GM12878 (cell line): ENCODE results near the gene DBNL. TPM values are rescaled to one million over a fixed set of nuclear protein-coding genes. Genes with fewer than 3 reads are reported as not detected.

ENCODE experiments used
- ATAC-seq: fragments of 200-7000 bp; cut with Tn5 transposase; 3 replicates; pipeline ENCODE4 v1.9.1; 2020; ENCODE audit warnings: mild to moderate bottlenecking, moderate library complexity
- BruUV-seq: library from RNA; stranded (reverse); fragments of 400-500 nt; replicated peaks from 2 replicates; lab custom pipeline; 2021; lab: Mats Ljungman, UMichigan
- CTCF ChIA-PET: fragments of 300-600 bp; sonication (Branson Sonifier 250); formaldehyde crosslinking; extraction: SDS; loops from one replicate; lab custom pipeline; 2021; ENCODE audit warnings: inconsistent platforms; lab: Yijun Ruan, JAX
- POLR2A ChIA-PET: fragments of 350-600 bp; formaldehyde crosslinking; extraction: SDS; loops from one replicate; lab custom pipeline; 2021; ENCODE audit warnings: inconsistent platforms; lab: Charles Lee
- RAD21 ChIA-PET: fragments of 300-600 bp; sonication (Branson Sonifier 250); formaldehyde crosslinking; loops from one replicate; lab custom pipeline; 2023; ENCODE audit warnings: antibody characterized with exemption; ENCODE audit not compliant: unreplicated experiment; lab: Charles Lee
- SMC1A ChIA-PET: fragments of 300-600 bp; sonication (Branson Sonifier 250); formaldehyde crosslinking; loops from one replicate; lab custom pipeline; 2023; ENCODE audit not compliant: unreplicated experiment, uncharacterized antibody; lab: Charles Lee
- DNase-seq: peaks from one replicate; pipeline ENCODE4 v3.0.0-alpha.2; 2011; ENCODE audit warnings: low read depth, low spot score
- FAIRE-seq: peaks from 3 replicates; lab custom pipeline; 2011; peaks lifted over from hg19 to GRCh38; lab: Jason Lieb, UNC
- H2AFZ ChIP-seq: 2 replicates; pipeline ENCODE4 v1.6.0; 2011; ENCODE audit warnings: low read depth, low read length, control low read depth; ENCODE audit not compliant: control insufficient read depth
- H3K27ac ChIP-seq: 2 replicates; pipeline ENCODE4 v1.5.1; 2011; ENCODE audit warnings: control low read depth; ENCODE audit not compliant: control insufficient read depth, insufficient read depth
- H3K27me3 ChIP-seq, 2 experiments: replicated peaks in 1 of 2; 2 replicates each; pipeline versions ENCODE4 v1.6.0 to v1.6.1; 2011; ENCODE audit warnings: low read length in 1 of 2; ENCODE audit not compliant: control insufficient read depth in 2 of 2, insufficient read depth in 2 of 2
- H3K36me3 ChIP-seq, 2 experiments: 2 replicates each; pipeline ENCODE4 v1.5.1; 2011; ENCODE audit warnings: low read length in 1 of 2; ENCODE audit not compliant: control insufficient read depth in 2 of 2, insufficient read depth in 2 of 2
- H3K4me1 ChIP-seq: 2 replicates; pipeline ENCODE4 v1.6.1; 2011; ENCODE audit warnings: mild to moderate bottlenecking, low read length, moderate library complexity, mixed read lengths; ENCODE audit not compliant: control insufficient read depth, insufficient read depth
- H3K4me2 ChIP-seq: 2 replicates; pipeline ENCODE4 v1.6.0; 2011; ENCODE audit warnings: control low read depth; ENCODE audit not compliant: control insufficient read depth, insufficient read depth
- H3K4me3 ChIP-seq: fragments of 200-600 bp; sonication (generic); 2 replicates; pipeline ENCODE4 v1.5.1; 2016
- H3K79me2 ChIP-seq: 2 replicates; pipeline ENCODE4 v1.6.0; 2011; ENCODE audit warnings: low read length; ENCODE audit not compliant: control insufficient read depth, insufficient read depth
- H3K9ac ChIP-seq: 2 replicates; pipeline ENCODE4 v1.8.0; 2011; ENCODE audit warnings: low read length, control low read depth, mixed read lengths; ENCODE audit not compliant: control insufficient read depth, insufficient read depth
- H3K9me3 ChIP-seq: replicated peaks from 3 replicates; pipeline ENCODE4 v1.5.1; 2011; ENCODE audit warnings: mild to moderate bottlenecking, low read length; ENCODE audit not compliant: control insufficient read depth, insufficient read depth
- H4K20me1 ChIP-seq: 2 replicates; pipeline ENCODE4 v1.6.0; 2011; ENCODE audit not compliant: control insufficient read depth, insufficient read depth
- BMI1 ChIP-seq: fragments of 450-650 bp; IDR thresholded peaks from 2 replicates; pipeline ENCODE4 v1.6.1; 2016; ENCODE audit warnings: mild to moderate bottlenecking, moderate library complexity, borderline replicate concordance
- DPF2 ChIP-seq: fragments of 450-650 bp; IDR thresholded peaks from 2 replicates; pipeline ENCODE4 v1.6.1; 2017; ENCODE audit warnings: mild to moderate bottlenecking
- EGR1 ChIP-seq, 2 experiments: IDR thresholded peaks; 1 replicate in 1 of 2; 2 replicates in 1 of 2; pipeline ENCODE4 v1.6.1; 2011 to 2012; ENCODE audit warnings: low read depth in 2 of 2, low read length in 2 of 2, borderline replicate concordance in 1 of 2, mild to moderate bottlenecking in 1 of 2, moderate library complexity in 1 of 2
- EP300 ChIP-seq, 2 experiments: fragments of 150-350 bp in 1 of 2; IDR thresholded peaks; 2 replicates each; pipeline ENCODE4 v1.6.1; 2011 to 2012; ENCODE audit warnings: low read depth in 2 of 2, low read length in 2 of 2, borderline replicate concordance in 1 of 2, improper control_type of control experiment in 1 of 2, inconsistent platforms in 1 of 2; ENCODE audit not compliant: control insufficient read depth in 1 of 2
- GATAD2B ChIP-seq: fragments of 450-650 bp; conservative IDR thresholded peaks from 2 replicates; pipeline ENCODE4 v1.6.1; 2017; ENCODE audit warnings: low read depth, mild to moderate bottlenecking, moderate library complexity
- HCFC1 ChIP-seq: fragments of 150-350 bp; IDR thresholded peaks from 2 replicates; pipeline ENCODE4 v1.6.1; 2014; ENCODE audit warnings: low read length
- HDGF ChIP-seq: fragments of 450-650 bp; IDR thresholded peaks from 2 replicates; pipeline ENCODE4 v1.6.1; 2016; ENCODE audit warnings: antibody characterized with exemption
- RBBP5 ChIP-seq: fragments of 200-600 bp; sonication (generic); conservative IDR thresholded peaks from 2 replicates; pipeline ENCODE4 v1.6.1; 2016
- RFX5 ChIP-seq: IDR thresholded peaks from 2 replicates; pipeline ENCODE4 v1.6.1; 2011; ENCODE audit warnings: low read depth, low read length, improper control_type of control experiment
- SMAD5 ChIP-seq: IDR thresholded peaks from 2 replicates; pipeline ENCODE4 v1.6.1; 2016; ENCODE audit warnings: antibody characterized with exemption, low read depth
- SUPT20H ChIP-seq: IDR thresholded peaks from 2 replicates; pipeline ENCODE4 v1.6.1; 2011; ENCODE audit warnings: low read depth, mild to moderate bottlenecking, low read length, moderate library complexity, borderline replicate concordance; ENCODE audit not compliant: control insufficient read depth
- TBL1XR1 ChIP-seq: IDR thresholded peaks from 2 replicates; pipeline ENCODE4 v1.6.1; 2012; ENCODE audit warnings: low read depth, low read length, improper control_type of control experiment
- WRNIP1 ChIP-seq: IDR thresholded peaks from 2 replicates; pipeline ENCODE4 v1.6.1; 2011; ENCODE audit warnings: low read depth, low read length, improper control_type of control experiment, borderline replicate concordance
- ZNF207 ChIP-seq: fragments of 450-650 bp; IDR thresholded peaks from 2 replicates; pipeline ENCODE4 v1.6.1; 2014; ENCODE audit warnings: antibody characterized with exemption, mild to moderate bottlenecking, borderline replicate concordance
- ZSCAN29 ChIP-seq: fragments of 450-650 bp; IDR thresholded peaks from 2 replicates; pipeline ENCODE4 v1.6.1; 2017; ENCODE audit warnings: mild to moderate bottlenecking, moderate library complexity
- WGBS: methylation state at CpG from one replicate; pipeline ENCODE4 v1.1.6; 2016; ENCODE audit warnings: low lambda C conversion rate; ENCODE audit not compliant: insufficient replicate concordance, insufficient coverage; ENCODE audit errors: missing lambda C conversion rate; 5-methylcytosine and 5-hydroxymethylcytosine counted together
- in situ Hi-C: fragments of 300-500 bp; cut with MboI; formaldehyde crosslinking; loops from 9 replicates; pipeline ENCODE4 v1.14.3; 2018; ENCODE audit warnings: mixed read lengths
- intact Hi-C: fragments of 100-400 bp; cut with micrococcal nuclease; formaldehyde crosslinking; loops from one replicate; pipeline ENCODE4 v1.14.2; 2022; ENCODE audit not compliant: unreplicated experiment
- polyA plus RNA-seq, 11 experiments: library from polyadenylated mRNA; depleted of rRNA in 4 of 11; unstranded in 6 of 11; stranded (reverse) in 5 of 11; fragments of >200 nt; fragmentation: Nextera tagmentation in 4 of 11; fragmentation: Illumina TruSeq in 1 of 11; extraction: Ambion mirVana in 4 of 11; extraction: Trizol in 1 of 11; gene quantifications; 1 replicate in 1 of 11; 2 replicates in 10 of 11; pipeline versions ENCODE4 v1.2.1 to v1.2.3, GENCODE V29; 2011 to 2016; ENCODE audit warnings: inconsistent platforms in 2 of 11, missing spikeins in 2 of 11, low read depth in 1 of 11
- total RNA-seq, 4 experiments: library from RNA; depleted of rRNA in 3 of 4; stranded (reverse); fragments of >200 nt in 3 of 4; fragmentation: Illumina TruSeq in 1 of 4; extraction: Trizol in 1 of 4; gene quantifications; 2 replicates each; pipeline versions ENCODE4 v1.2.1 to v1.2.3, GENCODE V29; 2013 to 2021
- TF ChIP-seq, protein P1 (sequence below): IDR thresholded peaks from 2 replicates; pipeline ENCODE4 v1.6.1; 2011; ENCODE audit warnings: borderline replicate concordance, low read depth, mild to moderate bottlenecking, moderate library complexity, mixed read lengths, low read length; ENCODE audit not compliant: insufficient read depth; ENCODE audit errors: extremely low read length
- TF ChIP-seq, protein P2 (sequence below): IDR thresholded peaks from 2 replicates; pipeline ENCODE4 v1.6.1; 2011; ENCODE audit warnings: low read depth, mild to moderate bottlenecking, low read length, moderate library complexity, borderline replicate concordance; ENCODE audit errors: extremely low read depth
- TF ChIP-seq, protein P3 (sequence below): IDR thresholded peaks from 2 replicates; pipeline ENCODE4 v1.6.1; 2012; ENCODE audit warnings: low read depth, low read length, improper control_type of control experiment
- TF ChIP-seq, protein P4 (sequence below): IDR thresholded peaks from 2 replicates; pipeline ENCODE4 v1.6.1; 2011; ENCODE audit warnings: low read depth, low read length, improper control_type of control experiment, borderline replicate concordance
- TF ChIP-seq, protein P5 (sequence below): fragments of 450-650 bp; IDR thresholded peaks from 2 replicates; pipeline ENCODE4 v1.6.1; 2017; ENCODE audit warnings: mild to moderate bottlenecking

DBNL gene
- total and polyA plus RNA-seq, 10 of the 15 experiments (the other 5 are each of a cell fraction or from before 2014, with no cell fraction given): 4.1 to 179 (median 84.3) TPM

DNA sequence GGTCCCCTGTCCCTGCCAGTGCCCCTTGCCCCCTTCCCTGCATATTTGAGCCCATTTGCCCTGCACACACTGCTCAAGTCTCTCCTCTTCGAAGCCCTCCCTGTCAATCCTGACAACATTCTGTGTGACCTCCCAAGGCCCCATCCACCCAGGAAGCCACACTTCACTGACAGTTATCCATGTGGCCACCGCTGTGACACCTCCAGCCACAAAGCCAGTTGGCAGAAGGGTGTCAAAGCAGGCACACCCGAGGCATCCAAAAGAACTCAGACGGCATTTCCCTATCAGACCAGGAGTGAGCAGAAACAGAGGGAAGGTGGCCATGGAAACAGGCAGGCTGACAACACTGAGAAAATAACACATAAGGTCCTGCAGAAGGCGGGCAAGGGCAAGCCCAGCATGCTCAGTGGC, 33.2 kb downstream of the DBNL start:
- WGBS: 93% methylated on average over 5 of the region's 5 CpGs
- peaks cover 18% of the 10 kb centered on the region for H3K4me1 ChIP-seq

More for the DNA sequence above, 33.2 kb downstream of the DBNL start:
- H3K4me2 ChIP-seq: no peak overlapping the region
- no peak overlapping the region for H3K9ac ChIP-seq
- no peaks in the 10 kb centered on the region for H3K9me3 ChIP-seq
- ChIA-PET RAD21 (interaction anchor here (0.8 to 1.5 kb wide), 2 partner anchors 20 to 181 kb away, joined by 3 read pairs; no protein-coding TSS in a partner anchor), CTCF (no interaction called here), SMC1A (no interaction called here), POLR2A (no interaction called here)
- peaks cover 22% of the 10 kb centered on the region for H3K79me2 ChIP-seq
- H2AFZ ChIP-seq: no peak overlapping the region
- peaks cover 26 to 43% of the 10 kb centered on the region in 2 experiments for H3K36me3 ChIP-seq
- DNase-seq (no peak), ATAC-seq (no peak), FAIRE-seq (no peak)
- TF ChIP-seq HCFC1 (no peak), TBL1XR1 (no peak), SMAD5 (no peak), EGR1 (IDR thresholded peaks at IDR 0.05; ENCODE audit: borderline replicate concordance in 1 of 2, low read depth in 2 of 2, low read length in 2 of 2) (no peak), DPF2 (no peak), SUPT20H (no peak), EP300 (IDR thresholded peaks at IDR 0.05; ENCODE audit: borderline replicate concordance in 1 of 2, control insufficient read depth in 1 of 2, low read depth in 2 of 2, low read length in 2 of 2) (no peak), WRNIP1 (no peak), ZSCAN29 (no peak), HDGF (no peak), ZNF207 (no peak), BMI1 (no peak), GATAD2B (no peak), RBBP5 (no peak), RFX5 (no peak)
- TF ChIP-seq, protein P1, sequence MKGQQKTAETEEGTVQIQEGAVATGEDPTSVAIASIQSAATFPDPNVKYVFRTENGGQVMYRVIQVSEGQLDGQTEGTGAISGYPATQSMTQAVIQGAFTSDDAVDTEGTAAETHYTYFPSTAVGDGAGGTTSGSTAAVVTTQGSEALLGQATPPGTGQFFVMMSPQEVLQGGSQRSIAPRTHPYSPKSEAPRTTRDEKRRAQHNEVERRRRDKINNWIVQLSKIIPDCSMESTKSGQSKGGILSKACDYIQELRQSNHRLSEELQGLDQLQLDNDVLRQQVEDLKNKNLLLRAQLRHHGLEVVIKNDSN: no peak
- TF ChIP-seq, protein P2, sequence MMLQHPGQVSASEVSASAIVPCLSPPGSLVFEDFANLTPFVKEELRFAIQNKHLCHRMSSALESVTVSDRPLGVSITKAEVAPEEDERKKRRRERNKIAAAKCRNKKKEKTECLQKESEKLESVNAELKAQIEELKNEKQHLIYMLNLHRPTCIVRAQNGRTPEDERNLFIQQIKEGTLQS: no peak
- TF ChIP-seq, protein P3, sequence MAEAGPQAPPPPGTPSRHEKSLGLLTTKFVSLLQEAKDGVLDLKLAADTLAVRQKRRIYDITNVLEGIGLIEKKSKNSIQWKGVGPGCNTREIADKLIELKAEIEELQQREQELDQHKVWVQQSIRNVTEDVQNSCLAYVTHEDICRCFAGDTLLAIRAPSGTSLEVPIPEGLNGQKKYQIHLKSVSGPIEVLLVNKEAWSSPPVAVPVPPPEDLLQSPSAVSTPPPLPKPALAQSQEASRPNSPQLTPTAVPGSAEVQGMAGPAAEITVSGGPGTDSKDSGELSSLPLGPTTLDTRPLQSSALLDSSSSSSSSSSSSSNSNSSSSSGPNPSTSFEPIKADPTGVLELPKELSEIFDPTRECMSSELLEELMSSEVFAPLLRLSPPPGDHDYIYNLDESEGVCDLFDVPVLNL: no peak
- TF ChIP-seq, protein P4, sequence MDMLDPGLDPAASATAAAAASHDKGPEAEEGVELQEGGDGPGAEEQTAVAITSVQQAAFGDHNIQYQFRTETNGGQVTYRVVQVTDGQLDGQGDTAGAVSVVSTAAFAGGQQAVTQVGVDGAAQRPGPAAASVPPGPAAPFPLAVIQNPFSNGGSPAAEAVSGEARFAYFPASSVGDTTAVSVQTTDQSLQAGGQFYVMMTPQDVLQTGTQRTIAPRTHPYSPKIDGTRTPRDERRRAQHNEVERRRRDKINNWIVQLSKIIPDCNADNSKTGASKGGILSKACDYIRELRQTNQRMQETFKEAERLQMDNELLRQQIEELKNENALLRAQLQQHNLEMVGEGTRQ: no peak
- TF ChIP-seq, protein P5, sequence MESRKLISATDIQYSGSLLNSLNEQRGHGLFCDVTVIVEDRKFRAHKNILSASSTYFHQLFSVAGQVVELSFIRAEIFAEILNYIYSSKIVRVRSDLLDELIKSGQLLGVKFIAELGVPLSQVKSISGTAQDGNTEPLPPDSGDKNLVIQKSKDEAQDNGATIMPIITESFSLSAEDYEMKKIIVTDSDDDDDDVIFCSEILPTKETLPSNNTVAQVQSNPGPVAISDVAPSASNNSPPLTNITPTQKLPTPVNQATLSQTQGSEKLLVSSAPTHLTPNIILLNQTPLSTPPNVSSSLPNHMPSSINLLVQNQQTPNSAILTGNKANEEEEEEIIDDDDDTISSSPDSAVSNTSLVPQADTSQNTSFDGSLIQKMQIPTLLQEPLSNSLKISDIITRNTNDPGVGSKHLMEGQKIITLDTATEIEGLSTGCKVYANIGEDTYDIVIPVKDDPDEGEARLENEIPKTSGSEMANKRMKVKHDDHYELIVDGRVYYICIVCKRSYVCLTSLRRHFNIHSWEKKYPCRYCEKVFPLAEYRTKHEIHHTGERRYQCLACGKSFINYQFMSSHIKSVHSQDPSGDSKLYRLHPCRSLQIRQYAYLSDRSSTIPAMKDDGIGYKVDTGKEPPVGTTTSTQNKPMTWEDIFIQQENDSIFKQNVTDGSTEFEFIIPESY: no peak
- H4K20me1 ChIP-seq: no peaks in the 10 kb centered on the region
- H3K27ac ChIP-seq: no peak overlapping the region
- H3K27me3 ChIP-seq: no peaks in the 10 kb centered on the region
- intact Hi-C loops (no loop called here), in situ Hi-C loops (no loop called here)
- H3K4me3 ChIP-seq: no peak overlapping the region
- no TSS peak for BruUV-seq
